Suprapubic skin (tissue), 4 donors: ENCODE results near the gene HBE1. TPM values are rescaled to one million over a fixed set of nuclear protein-coding genes. Genes with fewer than 3 reads are reported as not detected.

Experiments
- DNase-seq, 2 donors: peaks; one replicate each; pipeline ENCODE4 v3.0.0-alpha.2; 2019; ENCODE audit warnings: low spot score in 2 of 2
- H3K27ac ChIP-seq: fragments of 200-600 bp; sonication (generic); one replicate; pipeline ENCODE4 v1.5.1; 2019
- H3K27me3 ChIP-seq: fragments of 200-600 bp; sonication (generic); one replicate; pipeline ENCODE4 v1.5.1; 2019
- H3K36me3 ChIP-seq: fragments of 200-600 bp; sonication (generic); one replicate; pipeline ENCODE4 v1.5.1; 2019
- H3K4me1 ChIP-seq: fragments of 200-600 bp; sonication (generic); one replicate; pipeline ENCODE4 v1.5.1; 2019
- H3K4me3 ChIP-seq: fragments of 200-600 bp; sonication (generic); one replicate; pipeline ENCODE4 v1.5.1; 2019; ENCODE audit warnings: mild to moderate bottlenecking
- H3K9me3 ChIP-seq: fragments of 200-600 bp; sonication (generic); one replicate; pipeline ENCODE4 v1.5.1; 2019
- CTCF ChIP-seq, 2 donors: fragments of 200-600 bp in 1 of 2; fragments of 450-650 bp in 1 of 2; sonication (generic) in 1 of 2; IDR thresholded peaks; one replicate each; pipeline ENCODE4 v1.5.1; 2016 to 2019; ENCODE audit warnings: antibody characterized with exemption in 2 of 2, mild to moderate bottlenecking in 1 of 2, moderate library complexity in 1 of 2
- EP300 ChIP-seq: sonication (generic); formaldehyde crosslinking; IDR thresholded peaks from one replicate; pipeline ENCODE4 v1.6.1; 2017; ENCODE audit warnings: antibody characterized with exemption
- POLR2A ChIP-seq, 2 donors: fragments of 450-650 bp; IDR thresholded peaks; one replicate each; pipeline ENCODE4 v1.6.1; 2017; ENCODE audit warnings: antibody characterized with exemption in 2 of 2, mild to moderate bottlenecking in 2 of 2, moderate library complexity in 2 of 2
- POLR2AphosphoS5 ChIP-seq, 3 donors: sonication (generic); formaldehyde crosslinking; IDR thresholded peaks; one replicate each; pipeline ENCODE4 v1.6.1; 2017; ENCODE audit warnings: antibody characterized with exemption in 3 of 3
- WGBS: methylation state at CpG from one replicate; pipeline ENCODE4 v1.1.5; 2018; 5-methylcytosine and 5-hydroxymethylcytosine counted together
- total RNA-seq, 4 donors: library from RNA; depleted of rRNA; stranded (reverse); fragments of >200 nt; gene quantifications; one replicate each; pipeline ENCODE4 v1.1.0, GENCODE V29; 2016

Gene HBE1
- total RNA-seq, 4 donors from 2014 or later, result 1.9 TPM; not detected in 3

- Histone ChIP-seq H3K27me3 (no peaks in the 10 kb centered on the region), H3K4me3 (no peak overlapping the region), H3K4me1 (no peaks in the 10 kb centered on the region), H3K36me3 (no peaks in the 10 kb centered on the region), H3K9me3 (no peaks in the 10 kb centered on the region), H3K27ac (no peak overlapping the region)
- TF ChIP-seq CTCF (IDR thresholded peaks at IDR 0.05), result no peak
- TF ChIP-seq POLR2AphosphoS5 (IDR thresholded peaks at IDR 0.05), result no peak
- no peak for TF ChIP-seq EP300
- TF ChIP-seq POLR2A (IDR thresholded peaks at IDR 0.05), result no peak
- DNase-seq, result no peak
- WGBS, result 43% methylated on average over 3 of the region's 3 CpGs
These were observed 37.6 kb downstream of the HBE1 start for GRCh38 chr11:5232176-5232575.

DNA sequence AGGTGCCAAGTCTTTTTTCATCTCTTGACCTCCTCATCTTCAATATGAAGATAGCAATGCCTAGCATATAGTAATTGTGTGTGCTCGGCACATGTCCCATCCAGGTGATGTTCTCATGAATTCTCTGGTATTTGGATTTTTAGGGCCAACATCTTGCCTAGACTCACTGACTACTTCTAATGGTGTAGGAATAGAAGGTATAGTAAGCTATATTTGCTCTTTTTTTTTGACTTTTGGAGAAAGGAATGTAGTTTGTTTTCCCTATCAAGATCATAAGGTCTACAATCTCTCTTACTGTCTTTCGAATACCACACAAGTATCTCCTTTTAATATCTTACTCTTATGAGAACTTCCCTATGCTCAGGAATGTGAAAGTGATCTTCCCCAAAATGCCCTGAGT is 38.6 kb downstream of the HBE1 start:
- no peak for DNase-seq
- TF ChIP-seq CTCF (IDR thresholded peaks at IDR 0.05) (no peak), POLR2AphosphoS5 (IDR thresholded peaks at IDR 0.05) (no peak), EP300 (no peak), POLR2A (IDR thresholded peaks at IDR 0.05) (no peak)
- 80% methylated on average over 2 of the region's 2 CpGs for WGBS

GRCh38 chr11:5230266-5230665 is 39.5 kb downstream of the HBE1 start:
- 85% methylated on average over 1 of the region's 1 CpG for WGBS

More for the DNA sequence above, 38.6 kb downstream of the HBE1 start:
- H3K9me3 ChIP-seq, result no peaks in the 10 kb centered on the region
- no peaks in the 10 kb centered on the region for H3K4me1 ChIP-seq
- H3K4me3 ChIP-seq, result no peak overlapping the region
- no peaks in the 10 kb centered on the region for H3K36me3 ChIP-seq
- H3K27me3 ChIP-seq, result no peaks in the 10 kb centered on the region
- no peak overlapping the region for H3K27ac ChIP-seq

DNA sequence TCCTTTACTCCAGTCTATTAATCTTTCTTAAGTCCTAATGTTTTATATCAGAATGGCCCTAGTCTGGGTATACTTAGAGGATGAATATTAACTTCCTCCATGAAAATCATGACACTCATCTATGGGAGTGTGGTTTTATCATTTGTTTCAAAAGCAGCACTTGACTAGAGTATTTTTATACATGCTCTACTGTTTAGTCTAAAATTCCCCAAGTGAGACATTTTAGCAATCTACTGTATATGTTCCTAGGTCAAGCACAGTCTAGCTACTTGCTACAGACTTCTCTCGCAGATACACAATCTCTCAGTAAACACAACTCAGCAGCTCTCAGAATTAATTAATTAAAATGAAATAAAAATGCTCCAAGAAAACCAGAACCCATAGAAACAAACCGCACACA is 39.9 kb downstream of the HBE1 start:
- no peaks in the 10 kb centered on the region for H3K27me3 ChIP-seq
- DNase-seq, result no peak
- H3K4me1 ChIP-seq, result no peaks in the 10 kb centered on the region
- 89% methylated on average over 2 of the region's 2 CpGs for WGBS
- no peaks in the 10 kb centered on the region for H3K36me3 ChIP-seq
- H3K4me3 ChIP-seq, result no peak overlapping the region
- TF ChIP-seq POLR2A (IDR thresholded peaks at IDR 0.05) (no peak), CTCF (IDR thresholded peaks at IDR 0.05) (no peak), EP300 (no peak), POLR2AphosphoS5 (IDR thresholded peaks at IDR 0.05) (no peak)
- H3K27ac ChIP-seq, result no peak overlapping the region
- H3K9me3 ChIP-seq, result no peaks in the 10 kb centered on the region

More at GRCh38 chr11:5230266-5230665, 39.5 kb downstream of the HBE1 start:
- Histone ChIP-seq H3K27ac (no peak overlapping the region), H3K36me3 (no peaks in the 10 kb centered on the region), H3K9me3 (no peaks in the 10 kb centered on the region), H3K4me1 (no peaks in the 10 kb centered on the region), H3K4me3 (no peak overlapping the region), H3K27me3 (no peaks in the 10 kb centered on the region)
- TF ChIP-seq EP300 (no peak), POLR2AphosphoS5 (IDR thresholded peaks at IDR 0.05) (no peak), POLR2A (IDR thresholded peaks at IDR 0.05) (no peak), CTCF (IDR thresholded peaks at IDR 0.05) (no peak)
- no peak for DNase-seq

- Histone ChIP-seq H3K36me3 (no peaks in the 10 kb centered on the region), H3K4me3 (no peak overlapping the region), H3K4me1 (no peaks in the 10 kb centered on the region), H3K27ac (no peak overlapping the region), H3K27me3 (no peaks in the 10 kb centered on the region), H3K9me3 (no peaks in the 10 kb centered on the region)
- WGBS, result 82% methylated on average over 1 of the region's 1 CpG
- no peak for DNase-seq
- TF ChIP-seq POLR2A (IDR thresholded peaks at IDR 0.05) (no peak), POLR2AphosphoS5 (IDR thresholded peaks at IDR 0.05) (no peak), CTCF (IDR thresholded peaks at IDR 0.05) (no peak), EP300 (no peak)
These were observed 40.4 kb downstream of the HBE1 start for GRCh38 chr11:5229356-5229755.
